HUDEP-2 (cell line): Measurements from ENCODE around the gene PPIH.
"Not testable (repeated sequence)": the region's sequence is repeated elsewhere in the genome, so short reads cannot be mapped to it uniquely, and the experiment has no call there.

Experiments
- DNase-seq, 76 experiments: peaks; one replicate each; lab custom pipeline; 2025; ENCODE audit not compliant: unreplicated experiment in 76 of 76; lab: John Stamatoyannopoulos, UW

The PPIH gene

GRCh38 chr1:42725820-42726219 lies 67.6 kb downstream of the PPIH start:
- DNase-seq = not testable (repeated sequence)
